Activated naive CD8-positive, alpha-beta T cell (primary cell): ENCODE results near the gene WFDC13.
A peak's percentile ranks its signal among the peaks of the same experiment; 100 is the strongest.

Experiments used
- H3K27ac Mint-ChIP-seq: one replicate; pipeline ENCODE4 v1.8.0; 2021; ENCODE audit warnings: mixed read lengths
- H3K27me3 Mint-ChIP-seq: one replicate; pipeline ENCODE4 v1.8.0; 2021; ENCODE audit warnings: mixed read lengths
- H3K36me3 Mint-ChIP-seq: one replicate; pipeline ENCODE4 v1.8.0; 2021; ENCODE audit warnings: mixed read lengths
- H3K4me1 Mint-ChIP-seq: one replicate; pipeline ENCODE4 v1.8.0; 2021; ENCODE audit warnings: low read depth, mixed read lengths
- H3K4me3 Mint-ChIP-seq: one replicate; pipeline ENCODE4 v1.8.0; 2021; ENCODE audit warnings: mild to moderate bottlenecking, mixed read lengths
- H3K9me3 Mint-ChIP-seq: one replicate; pipeline ENCODE4 v1.8.0; 2021; ENCODE audit warnings: low read depth, mixed read lengths

WFDC13 gene

DNA sequence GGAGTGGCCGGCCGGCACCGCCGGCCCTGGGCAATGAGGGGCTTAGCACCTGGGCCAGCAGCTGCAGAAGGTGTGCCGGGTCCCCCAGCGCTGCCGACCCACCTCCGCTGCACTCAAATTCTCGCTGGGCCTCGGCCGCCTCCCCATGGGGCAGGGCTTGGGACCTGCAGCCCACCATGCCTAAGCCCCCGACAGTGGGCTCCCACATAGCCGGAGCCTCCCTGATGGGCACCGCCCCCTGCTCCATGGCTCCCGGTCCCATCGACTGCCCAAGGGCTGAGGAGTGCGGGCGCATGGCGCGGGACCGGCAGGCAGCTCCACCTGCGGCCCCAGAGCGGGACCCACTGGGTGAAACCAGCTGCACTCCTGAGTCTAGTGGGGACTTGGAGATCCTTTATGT is 34.1 kb downstream of the WFDC13 start:
- peaks cover 22% of the 10 kb centered on the region for H3K27me3 Mint-ChIP-seq
- peaks cover 11% of the 10 kb centered on the region for H3K9me3 Mint-ChIP-seq

DNA sequence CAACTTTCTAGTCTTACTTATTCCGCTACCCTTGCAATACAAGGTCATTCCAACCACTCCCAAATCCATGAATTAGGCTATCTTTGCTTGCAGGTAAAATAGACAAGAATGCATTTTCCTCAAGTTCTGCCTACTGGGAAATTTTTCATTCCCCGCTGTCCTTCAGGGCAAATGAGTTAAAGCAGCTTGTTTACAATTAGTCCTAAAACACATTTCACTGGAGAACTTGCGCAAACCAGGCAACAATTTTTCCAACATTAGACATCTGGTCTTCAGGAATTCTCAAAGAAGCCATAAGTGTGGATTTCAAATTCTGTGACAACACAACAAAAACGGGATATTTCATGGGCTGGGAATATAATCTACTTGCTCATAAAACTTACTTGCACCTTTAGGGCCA is 40.8 kb downstream of the WFDC13 start:
- Mint-ChIP-seq H3K27me3 (peaks cover 3% of the 10 kb centered on the region), H3K4me3 (no peak overlapping the region)

More for the DNA sequence above, 34.1 kb downstream of the WFDC13 start:
- Mint-ChIP-seq H3K27ac (no peak overlapping the region), H3K36me3 (peaks cover 9% of the 10 kb centered on the region), H3K4me3 (no peak overlapping the region), H3K4me1 (no peaks in the 10 kb centered on the region)

DNA sequence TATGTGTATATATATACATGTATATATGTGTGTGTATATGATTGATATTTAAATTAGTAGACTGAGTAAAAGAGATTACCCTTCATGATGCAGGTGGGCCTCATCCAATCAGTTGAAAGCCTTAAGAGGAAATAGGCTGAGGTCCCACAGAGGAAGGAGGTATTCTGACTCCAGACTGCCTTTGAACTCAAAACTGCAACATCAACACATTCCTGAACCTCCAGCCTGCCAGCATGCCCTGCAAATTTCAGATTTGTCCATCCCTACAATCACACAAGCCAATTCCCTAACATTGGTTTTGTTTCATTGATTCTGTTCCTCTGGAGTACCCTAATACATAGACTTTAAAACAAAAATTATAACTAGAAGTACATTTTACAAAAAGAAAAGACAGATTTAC is 43.2 kb downstream of the WFDC13 start:
- no peak overlapping the region for H3K4me3 Mint-ChIP-seq
- peaks cover 9% of the 10 kb centered on the region for H3K27me3 Mint-ChIP-seq

More for the DNA sequence above, 40.8 kb downstream of the WFDC13 start:
- Mint-ChIP-seq H3K9me3 (no peaks in the 10 kb centered on the region), H3K27ac (no peak overlapping the region), H3K36me3 (no peaks in the 10 kb centered on the region), H3K4me1 (no peaks in the 10 kb centered on the region)

DNA sequence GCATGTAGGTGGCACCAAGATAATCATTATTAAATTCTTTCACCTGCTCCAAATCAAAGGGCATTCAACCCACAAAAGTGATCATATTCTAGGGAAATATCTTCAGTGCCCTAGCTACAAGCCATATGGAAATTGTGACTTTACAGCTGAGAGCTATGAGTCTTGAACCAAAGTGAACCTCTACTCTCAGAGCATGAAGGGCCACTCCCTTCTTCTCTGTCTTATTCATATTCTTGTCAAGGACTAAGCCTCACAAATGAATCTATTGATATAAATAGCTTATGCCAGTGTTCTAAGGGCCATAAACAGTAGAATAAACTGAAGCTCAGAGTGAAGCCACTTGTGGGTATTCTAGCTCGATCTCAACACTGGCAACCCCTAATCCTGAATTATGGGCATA is 49.9 kb downstream of the WFDC13 start:
- Mint-ChIP-seq H3K4me3 (no peak overlapping the region), H3K4me1 (peaks cover 19% of the 10 kb centered on the region), H3K9me3 (peaks cover 7% of the 10 kb centered on the region), H3K36me3 (no peaks in the 10 kb centered on the region), H3K27me3 (peaks cover 10% of the 10 kb centered on the region), H3K27ac (no peak overlapping the region)

More for the DNA sequence above, 43.2 kb downstream of the WFDC13 start:
- H3K4me1 Mint-ChIP-seq: no peaks in the 10 kb centered on the region
- no peaks in the 10 kb centered on the region for H3K36me3 Mint-ChIP-seq
- no peak overlapping the region for H3K27ac Mint-ChIP-seq
- no peaks in the 10 kb centered on the region for H3K9me3 Mint-ChIP-seq

DNA sequence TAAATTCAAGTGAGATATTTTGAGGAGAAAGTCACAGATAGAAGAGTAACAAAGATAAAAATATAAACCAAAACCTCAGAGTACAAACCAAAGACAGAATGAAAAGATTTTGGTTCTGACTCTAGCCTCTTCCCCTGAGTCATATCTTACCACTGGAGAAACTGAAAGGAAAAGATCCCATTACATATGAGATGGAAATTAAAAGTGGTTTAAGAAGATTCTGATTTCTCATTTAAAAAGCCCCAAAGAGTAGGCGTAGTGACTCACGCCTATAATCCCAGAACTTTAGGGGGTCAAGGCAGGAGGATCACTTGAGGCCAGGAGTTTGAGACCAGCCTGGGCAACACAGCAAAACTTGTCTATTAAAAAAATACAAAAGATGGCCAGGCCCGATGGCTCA is 50.9 kb downstream of the WFDC13 start:
- Mint-ChIP-seq H3K27ac (peak overlapping the region; percentile 87), H3K36me3 (no peaks in the 10 kb centered on the region), H3K9me3 (peaks cover 7% of the 10 kb centered on the region), H3K4me3 (peak overlapping the region; percentile 7), H3K27me3 (peaks cover 7% of the 10 kb centered on the region), H3K4me1 (peaks cover 19% of the 10 kb centered on the region)

DNA sequence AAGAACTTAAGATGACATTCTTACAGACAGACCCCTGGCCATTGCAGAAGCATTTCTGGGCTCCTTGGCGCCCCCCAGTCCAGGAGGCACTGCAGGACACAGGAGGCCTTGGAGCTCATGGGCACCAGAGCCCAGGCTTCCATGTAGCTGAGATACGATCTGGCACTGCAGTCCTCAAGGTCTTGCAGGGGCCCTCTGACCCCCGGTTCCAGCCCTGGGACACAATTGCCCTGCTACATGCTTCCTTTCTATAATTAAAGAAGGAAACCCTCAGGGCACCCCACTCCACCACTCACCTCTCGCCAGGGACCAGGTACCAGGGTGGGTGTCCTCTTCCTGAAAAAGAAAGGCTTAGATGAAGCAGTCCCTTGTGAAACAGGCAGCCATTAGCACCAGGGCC is 56.3 kb downstream of the WFDC13 start:
- Mint-ChIP-seq H3K4me1 (peaks cover 4% of the 10 kb centered on the region), H3K36me3 (no peaks in the 10 kb centered on the region), H3K9me3 (peaks cover 7% of the 10 kb centered on the region), H3K4me3 (no peak overlapping the region), H3K27me3 (peaks cover 5% of the 10 kb centered on the region), H3K27ac (no peak overlapping the region)
